SK-N-SH (cell line): Measurements from ENCODE around the gene KCNH8. TPM values are rescaled to one million over a fixed set of nuclear protein-coding genes. Genes with fewer than 3 reads are reported as not detected.
"Not testable (repeated sequence)": the region's sequence is repeated elsewhere in the genome, so short reads cannot be mapped to it uniquely, and the experiment has no call there.

Experiments
- CTCF ChIA-PET: fragments of 300-600, 350-600 bp; formaldehyde crosslinking; extraction: SDS; loops from one replicate; lab custom pipeline; 2021; lab: Yijun Ruan, JAX
- POLR2A ChIA-PET: fragments of 350-600 bp; sonication (Branson Sonifier 250); formaldehyde crosslinking; extraction: SDS; loops from one replicate; lab custom pipeline; 2020; ENCODE audit warnings: antibody characterized with exemption, inconsistent platforms; lab: Yijun Ruan, JAX
- DNase-seq: peaks from one replicate; pipeline ENCODE4 v3.0.0; 2012
- H2AFZ ChIP-seq: fragments of 200-600 bp; sonication (generic); 2 replicates; pipeline ENCODE4 v1.8.1; 2016; ENCODE audit warnings: antibody characterized with exemption, mild to moderate bottlenecking, low read depth
- H3F3A ChIP-seq: fragments of 200-600 bp; sonication (generic); replicated peaks from 2 replicates; pipeline ENCODE3; 2016; ENCODE audit warnings: antibody characterized with exemption, mild to moderate bottlenecking; ENCODE audit not compliant: insufficient read depth
- H3K27ac ChIP-seq, 2 experiments: fragments of 200-500 bp in 1 of 2; fragments of 200-600 bp in 1 of 2; sonication (Bioruptor generic) in 1 of 2; sonication (generic), shearing (Covaris generic) in 1 of 2; 2 replicates each; pipeline versions ENCODE4 v1.5.1 to v1.6.1; 2014 to 2016; ENCODE audit warnings: low read depth in 2 of 2, inconsistent platforms in 1 of 2, low read length in 1 of 2, mild to moderate bottlenecking in 1 of 2, mixed read lengths in 1 of 2
- H3K27me3 ChIP-seq: fragments of 200-600 bp; sonication (generic), shearing (Covaris generic); 2 replicates; pipeline ENCODE4 v1.6.1; 2016; ENCODE audit warnings: mixed run types; ENCODE audit not compliant: insufficient read depth
- H3K36me3 ChIP-seq, 2 experiments: fragments of 200-500 bp in 1 of 2; fragments of 200-600 bp in 1 of 2; sonication (Bioruptor generic) in 1 of 2; sonication (generic) in 1 of 2; replicated peaks in 1 of 2; 2 replicates each; pipeline versions ENCODE3 to v1.5.1; 2014 to 2016; ENCODE audit warnings: low read length in 1 of 2, mild to moderate bottlenecking in 1 of 2; ENCODE audit not compliant: insufficient read depth in 2 of 2, control insufficient read depth in 1 of 2
- H3K4me1 ChIP-seq, 2 experiments: fragments of 200-500 bp in 1 of 2; fragments of 200-600 bp in 1 of 2; sonication (Bioruptor generic) in 1 of 2; sonication (generic), shearing (Covaris generic) in 1 of 2; 2 replicates each; pipeline versions ENCODE4 v1.5.1 to v1.6.1; 2014 to 2016; ENCODE audit warnings: low read depth in 1 of 2, low read length in 1 of 2, mixed run types in 1 of 2; ENCODE audit not compliant: insufficient read depth in 2 of 2, control insufficient read depth in 1 of 2
- H3K4me2 ChIP-seq: fragments of 200-600 bp; sonication (generic), shearing (Covaris generic); 2 replicates; pipeline ENCODE4 v1.6.1; 2017; ENCODE audit warnings: mixed run types
- H3K4me3 ChIP-seq, 2 experiments: fragments of 200-500 bp in 1 of 2; fragments of 200-600 bp in 1 of 2; sonication (Bioruptor generic) in 1 of 2; sonication (generic), shearing (Covaris generic) in 1 of 2; 2 replicates each; pipeline versions ENCODE4 v1.5.1 to v1.8.1; 2014 to 2016; ENCODE audit warnings: low read depth in 2 of 2, inconsistent platforms in 1 of 2, low read length in 1 of 2, mild to moderate bottlenecking in 1 of 2, mixed read lengths in 1 of 2, moderate library complexity in 1 of 2
- H3K79me2 ChIP-seq: fragments of 200-600 bp; sonication (generic); 2 replicates; pipeline ENCODE4 v1.8.1; 2017; ENCODE audit warnings: mild to moderate bottlenecking; ENCODE audit not compliant: insufficient read depth
- H3K9ac ChIP-seq: fragments of 200-600 bp; sonication (generic); 2 replicates; pipeline ENCODE4 v1.6.1; 2017; ENCODE audit warnings: mixed run types
- H3K9me2 ChIP-seq: fragments of 200-600 bp; sonication (generic); 2 replicates; pipeline ENCODE4 v1.6.1; 2017; ENCODE audit warnings: mixed run types
- H3K9me3 ChIP-seq: fragments of 200-600 bp; sonication (generic); 2 replicates; pipeline ENCODE4 v1.6.1; 2017; ENCODE audit warnings: mixed run types, mild to moderate bottlenecking, moderate library complexity
- H4K20me1 ChIP-seq: fragments of 200-600 bp; sonication (generic); 2 replicates; pipeline ENCODE4 v1.6.1; 2017; ENCODE audit warnings: mild to moderate bottlenecking, mixed run types; ENCODE audit not compliant: insufficient read depth
- CTCF ChIP-seq: fragments of 200-600 bp; sonication (generic); IDR thresholded peaks from 2 replicates; pipeline ENCODE4 v1.6.1; 2017; ENCODE audit warnings: antibody characterized with exemption, mild to moderate bottlenecking, moderate library complexity
- ELF1 ChIP-seq: IDR thresholded peaks from 2 replicates; pipeline ENCODE4 v1.4.0; 2012
- EZH2phosphoT487 ChIP-seq: fragments of 200-600 bp; sonication (generic); IDR thresholded peaks from 2 replicates; pipeline ENCODE4 v1.6.1; 2017; ENCODE audit warnings: low read depth, mixed run types, mild to moderate bottlenecking, antibody characterized with exemption, moderate library complexity, borderline replicate concordance
- MEF2A ChIP-seq: IDR thresholded peaks from 2 replicates; pipeline ENCODE4 v1.4.0; 2012; ENCODE audit warnings: low read depth, borderline replicate concordance
- SIN3A ChIP-seq: IDR thresholded peaks from 2 replicates; pipeline ENCODE4 v1.6.1; 2012; ENCODE audit warnings: low read depth, mild to moderate bottlenecking, low read length, moderate library complexity, borderline replicate concordance
- TCF12 ChIP-seq: IDR thresholded peaks from 2 replicates; pipeline ENCODE4 v1.4.0; 2012
- ZBTB33 ChIP-seq: IDR thresholded peaks from 2 replicates; pipeline ENCODE4 v1.4.0; 2012; ENCODE audit warnings: low read depth, borderline replicate concordance
- WGBS: methylation state at CpG from one replicate; pipeline ENCODE4 v1.1.6; 2017; ENCODE audit warnings: low lambda C conversion rate; 5-methylcytosine and 5-hydroxymethylcytosine counted together
- polyA plus RNA-seq, 3 experiments: library from polyadenylated mRNA; depleted of rRNA; stranded (reverse); fragments of >200 nt; gene quantifications; 2 replicates each; pipeline ENCODE4 v1.2.3, GENCODE V29; 2012

KCNH8 gene
- polyA plus RNA-seq, 1 of the 3 experiments (the other 2 are of a cell fraction) = 0.05 TPM

DNA sequence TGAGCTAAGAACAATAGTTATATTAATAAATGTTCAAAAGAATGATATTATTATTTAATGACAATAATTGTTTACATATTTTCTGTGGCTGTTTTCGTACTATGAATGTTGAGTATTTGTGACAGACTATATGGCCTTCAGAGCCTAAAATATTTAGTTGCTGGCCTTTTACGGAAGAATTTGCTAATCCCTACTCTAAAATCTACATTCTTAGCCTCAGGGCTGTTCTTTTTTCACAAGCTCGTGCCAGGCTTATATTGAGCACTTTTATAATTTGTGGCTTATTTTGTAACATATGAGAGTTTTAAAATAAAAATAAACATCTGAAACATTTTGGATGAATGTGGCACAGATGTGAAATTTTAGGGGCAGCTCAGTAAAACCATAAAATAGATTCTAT is 79.9 kb downstream of the KCNH8 start (continued):
- no peak for TF ChIP-seq ZBTB33
- TF ChIP-seq MEF2A = no peak
- TF ChIP-seq SIN3A = no peak

DNA sequence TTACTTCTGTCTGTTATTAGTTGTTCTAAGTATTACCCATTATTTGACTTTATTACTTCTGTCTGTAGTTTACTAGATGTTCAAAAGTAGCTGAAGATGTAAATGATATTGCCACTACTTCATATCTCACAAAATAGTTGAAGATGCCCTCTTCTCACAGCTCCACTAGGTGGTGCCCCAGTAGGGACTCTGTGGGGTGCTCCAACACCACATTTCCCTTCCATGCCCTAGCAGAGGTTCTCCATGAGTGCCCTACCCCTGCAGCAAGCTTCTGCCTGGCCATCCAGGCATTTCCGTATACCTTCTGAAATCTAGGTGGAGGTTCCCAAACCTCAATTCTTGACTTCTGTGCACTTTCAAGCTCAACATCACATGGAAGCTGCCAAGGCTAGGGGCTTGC is 80.8 kb downstream of the KCNH8 start:
- no peak overlapping the region for H2AFZ ChIP-seq
- H3K4me1 ChIP-seq = no peaks in the 10 kb centered on the region; a peak in 1 of 4 replicates
- H3K4me2 ChIP-seq = no peak overlapping the region
- H3K79me2 ChIP-seq = no peaks in the 10 kb centered on the region
- no peak overlapping the region for H3K27ac ChIP-seq
- no peaks in the 10 kb centered on the region for H3K27me3 ChIP-seq
- H3K4me3 ChIP-seq = no peak overlapping the region
- ChIA-PET CTCF (interaction anchor here (0.6 to 1.6 kb wide), 3 partner anchors 17 to 524 kb away, joined by 3 read pairs; no protein-coding TSS in a partner anchor), POLR2A (no interaction called here)
- no peaks in the 10 kb centered on the region for H3K9me3 ChIP-seq
- WGBS = 83% methylated on average over 1 of the region's 1 CpG
- H4K20me1 ChIP-seq = no peaks in the 10 kb centered on the region
- no peaks in the 10 kb centered on the region for H3K36me3 ChIP-seq
- DNase-seq = no peak
- no peak overlapping the region for H3K9ac ChIP-seq
- no peaks in the 10 kb centered on the region for H3K9me2 ChIP-seq
- H3F3A ChIP-seq = no peaks in the 10 kb centered on the region
- TF ChIP-seq ZBTB33 (no peak), CTCF (0 out of 2 replicates have a peak, but pooled peaks have one; percentile 10), TCF12 (no peak), EZH2phosphoT487 (no peak), ELF1 (no peak)
- TF ChIP-seq, all 33 proteins: peak for 1

- DNase-seq = not testable (repeated sequence)
These were observed 81.6 kb downstream of the KCNH8 start for GRCh38 chr3:19229881-19230280.

More at GRCh38 chr3:19229881-19230280, 81.6 kb downstream of the KCNH8 start:
- H2AFZ ChIP-seq, H3K4me2 ChIP-seq, H3K4me3 ChIP-seq, H3K36me3 ChIP-seq, H3K9ac ChIP-seq, H4K20me1 ChIP-seq, H3F3A ChIP-seq, H3K4me1 ChIP-seq, H3K9me2 ChIP-seq, H3K27me3 ChIP-seq, H3K9me3 ChIP-seq, H3K27ac ChIP-seq, H3K79me2 ChIP-seq, POLR2A ChIA-PET: not testable (repeated sequence)
- CTCF ChIA-PET = interaction anchor here (1.6 kb wide), 1 partner anchor 27 kb away, joined by 3 read pairs; no protein-coding TSS in a partner anchor
- 50% methylated on average over 3 of the region's 3 CpGs for WGBS
